HG03571 (cell line): ENCODE results near the gene ANKRD36.
"Not testable (repeated sequence)": the region's sequence is repeated elsewhere in the genome, so short reads cannot be mapped to it uniquely, and the experiment has no call there.

Experiments used
- ATAC-seq: cut with Tn5 transposase; IDR thresholded peaks from one replicate; pipeline ENCODE4 v1.9.1; 2021; ENCODE audit not compliant: unreplicated experiment

ANKRD36 gene

DNA sequence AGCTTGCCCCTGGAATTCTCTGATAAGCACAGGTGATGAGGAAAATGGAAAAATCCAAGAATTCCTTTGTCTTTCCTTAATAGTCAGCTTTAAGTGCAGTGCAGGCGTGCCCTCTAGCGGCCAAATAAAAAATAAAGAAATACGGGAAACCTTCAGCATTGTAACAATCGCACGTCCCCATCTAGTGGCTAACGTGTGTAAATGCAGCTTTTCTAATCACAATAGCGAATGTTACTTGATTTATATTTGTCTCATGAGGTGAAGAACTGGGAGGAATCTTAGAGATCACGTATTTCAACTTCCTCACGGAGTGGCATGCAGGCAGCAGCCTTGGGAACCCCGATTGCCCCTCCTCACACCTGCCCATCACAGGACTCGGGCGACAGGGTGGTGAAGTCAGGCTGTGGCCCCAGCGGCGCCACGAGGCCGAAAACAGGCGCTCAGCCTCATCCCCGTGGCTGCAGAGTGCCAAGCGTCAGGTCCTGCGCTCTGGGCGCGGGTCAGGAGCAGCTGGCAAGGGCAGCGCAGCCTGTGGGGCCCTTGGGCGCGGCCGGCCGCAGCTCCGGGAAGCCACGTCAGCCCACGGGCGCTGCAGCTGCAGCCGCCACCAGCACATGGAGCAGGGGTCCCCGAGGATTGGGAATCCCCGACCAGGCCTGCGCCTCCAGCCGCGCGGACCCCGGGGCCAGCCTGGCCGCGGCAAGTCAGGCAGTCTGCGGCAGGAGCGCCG lies 468 bp upstream of the ANKRD36 start:
- peak; percentile 44 for ATAC-seq

- peak; percentile 5 for ATAC-seq
Measured at GRCh38 chr2:97113882-97114255, 916 bp downstream of the ANKRD36 start.

- not testable (repeated sequence) for ATAC-seq
Measured at GRCh38 chr2:97129090-97129489, 16.1 kb downstream of the ANKRD36 start.

DNA sequence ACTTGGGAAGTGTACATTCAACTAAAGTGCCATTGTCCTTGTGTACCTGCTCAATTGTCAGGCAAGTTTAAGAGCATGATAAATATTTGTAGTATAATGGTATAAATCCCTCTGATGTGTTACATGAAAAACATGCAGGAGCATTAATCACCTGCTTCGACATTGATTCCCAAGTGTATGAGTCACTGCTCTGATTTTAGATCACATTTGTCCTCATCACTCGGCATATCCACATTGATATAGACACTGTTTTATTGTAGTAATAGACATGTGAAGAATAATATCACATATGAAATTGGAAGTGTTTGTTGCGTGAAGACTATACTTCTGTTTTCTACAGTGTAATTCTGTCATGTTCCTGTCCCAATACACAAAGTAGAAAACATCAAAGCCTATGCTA lies 31.1 kb downstream of the ANKRD36 start:
- ATAC-seq: not testable (repeated sequence)

GRCh38 chr2:97166548-97166947 lies 53.6 kb downstream of the ANKRD36 start:
- not testable (repeated sequence) for ATAC-seq

DNA sequence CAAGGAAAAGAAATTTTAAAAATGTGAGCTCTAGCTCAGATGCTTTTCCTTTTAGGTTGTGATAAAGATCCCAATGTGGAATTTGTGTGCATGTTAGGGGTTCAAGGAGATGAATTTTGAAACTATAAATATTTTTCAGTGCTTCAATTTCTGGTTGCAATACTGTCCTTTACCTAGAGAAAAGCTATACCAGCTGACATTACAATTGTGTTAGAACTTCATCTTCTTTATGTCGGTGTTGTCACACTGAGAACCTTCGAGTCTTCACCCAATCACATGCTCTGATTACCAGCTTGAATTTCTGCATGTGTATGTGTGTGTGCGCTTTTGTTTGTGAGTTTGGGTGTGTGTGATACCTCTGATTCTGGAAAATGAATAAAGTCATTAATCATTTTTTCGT lies 55.0 kb downstream of the ANKRD36 start:
- ATAC-seq: not testable (repeated sequence)

DNA sequence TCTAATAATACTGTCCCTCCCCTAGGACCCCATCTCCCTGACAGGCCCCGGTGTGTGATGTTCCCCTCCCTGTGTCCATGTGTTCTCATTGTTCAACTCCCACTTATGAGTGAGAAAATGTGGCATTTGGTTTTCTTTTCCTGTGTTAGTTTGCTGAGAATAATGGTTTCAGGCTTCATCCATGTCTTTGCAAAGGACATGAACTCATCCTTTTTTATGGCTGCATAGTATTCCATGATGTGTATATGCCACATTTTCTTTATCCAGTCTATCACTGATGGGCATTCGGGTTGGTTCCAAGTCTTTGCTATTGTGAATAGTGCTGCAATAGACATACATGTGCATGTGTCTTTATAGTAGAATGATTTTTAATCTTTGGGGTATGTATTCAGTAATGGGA lies 55.6 kb downstream of the ANKRD36 start:
- ATAC-seq: not testable (repeated sequence)

GRCh38 chr2:97180391-97180790 lies 67.4 kb downstream of the ANKRD36 start:
- ATAC-seq: not testable (repeated sequence)

DNA sequence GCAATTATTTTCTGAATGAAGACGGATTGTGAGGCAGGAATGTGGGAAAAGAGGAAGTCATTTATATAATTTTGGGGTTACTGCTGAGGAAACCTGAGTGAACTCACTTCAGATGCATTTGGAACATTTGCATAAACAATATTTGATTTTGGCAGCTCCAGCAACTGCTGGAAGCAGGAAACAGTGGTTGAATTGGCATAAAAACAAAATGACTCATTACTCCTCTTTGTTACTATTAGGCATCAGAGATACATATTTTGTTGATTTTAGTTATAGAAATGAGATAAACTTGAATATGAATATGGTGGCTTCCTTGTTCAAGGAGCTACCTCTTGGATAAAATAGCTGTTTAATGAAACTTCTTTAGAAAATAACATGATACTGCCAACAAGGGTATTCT lies 82.4 kb downstream of the ANKRD36 start:
- ATAC-seq: not testable (repeated sequence)

DNA sequence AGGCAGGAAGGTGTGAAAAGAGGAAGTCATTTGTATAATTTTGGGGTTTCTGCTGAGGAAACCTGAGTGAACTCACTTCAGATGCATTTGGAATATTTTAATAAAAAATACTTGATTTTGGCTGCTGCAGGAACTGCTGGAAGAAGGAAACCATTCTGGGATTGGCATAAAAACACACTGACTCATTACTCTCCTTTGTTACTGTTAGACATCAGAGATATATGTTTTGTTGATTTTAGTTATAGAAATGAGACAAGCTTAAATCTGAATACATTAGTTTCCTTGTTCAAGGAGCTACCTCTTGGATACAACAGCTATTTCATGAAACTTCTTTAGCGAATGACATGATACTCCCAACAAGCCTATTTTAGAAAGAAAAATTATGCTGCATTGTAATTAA lies 84.3 kb downstream of the ANKRD36 start:
- not testable (repeated sequence) for ATAC-seq

DNA sequence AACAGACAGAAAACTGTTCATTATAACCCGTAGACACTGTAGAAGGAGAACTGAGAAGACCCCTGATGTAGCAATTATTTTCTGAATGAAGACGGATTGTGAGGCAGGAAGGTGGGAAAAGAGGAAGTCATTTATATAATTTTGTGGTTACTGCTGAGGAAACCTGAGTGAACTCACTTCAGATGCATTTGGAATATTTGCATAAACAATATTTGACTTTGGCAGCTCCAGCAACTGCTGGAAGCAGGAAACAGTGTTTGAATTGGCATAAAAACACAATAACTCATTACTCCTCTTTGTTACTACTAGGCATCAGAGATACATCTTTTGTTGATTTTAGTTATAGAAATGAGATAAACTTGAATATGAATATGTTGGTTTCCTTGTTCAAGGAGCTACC lies 87.9 kb downstream of the ANKRD36 start:
- not testable (repeated sequence) for ATAC-seq

DNA sequence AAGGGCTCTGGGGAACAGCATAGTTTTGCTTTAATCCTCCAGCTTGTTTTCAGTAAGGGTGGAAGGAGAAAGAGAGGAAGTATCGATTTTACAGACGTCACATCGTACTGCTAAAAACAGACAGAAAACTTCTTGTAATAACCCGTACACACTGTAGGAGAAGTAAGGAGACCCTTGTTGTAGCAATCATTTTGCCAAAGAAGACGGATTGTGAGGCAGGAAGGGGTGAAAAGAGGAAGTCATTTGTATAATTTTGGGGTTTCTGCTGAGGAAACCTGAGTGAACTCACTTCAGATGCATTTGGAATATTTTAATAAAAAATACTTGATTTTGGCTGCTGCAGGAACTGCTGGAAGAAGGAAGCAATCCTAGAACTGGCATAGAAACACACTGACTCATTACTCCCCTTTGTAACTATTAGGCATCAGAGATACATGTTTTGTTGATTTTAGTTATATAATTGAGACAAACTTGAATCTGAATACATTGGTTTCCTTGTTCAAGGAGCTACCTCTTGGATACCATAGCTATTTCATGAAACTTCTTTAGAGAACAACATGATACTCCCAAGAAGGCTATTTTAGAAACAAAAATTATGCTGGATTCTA lies 89.8 kb downstream of the ANKRD36 start:
- not testable (repeated sequence) for ATAC-seq

DNA sequence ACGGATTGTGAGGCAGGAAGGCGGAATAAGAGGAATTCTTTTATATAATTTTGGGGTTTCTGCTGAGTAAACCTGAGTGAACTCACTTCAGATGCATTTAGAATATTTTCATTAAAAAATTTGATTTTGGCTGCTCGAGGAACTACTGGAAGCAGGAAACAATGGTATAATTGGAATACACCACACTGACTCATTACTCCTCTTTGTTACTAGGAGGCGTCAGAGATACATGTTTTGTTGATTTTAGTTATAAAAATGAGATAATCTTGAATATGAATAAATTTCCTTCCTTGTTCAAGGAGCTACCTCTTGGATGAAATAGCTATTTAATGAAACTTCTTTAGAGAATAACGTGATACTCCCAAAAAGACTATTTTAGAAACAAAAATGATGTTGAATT lies 97.4 kb downstream of the ANKRD36 start:
- ATAC-seq: no peak

GRCh38 chr2:97215025-97215424 lies 102.1 kb downstream of the ANKRD36 start:
- ATAC-seq: not testable (repeated sequence)

- ATAC-seq: not testable (repeated sequence)
Measured at GRCh38 chr2:97230848-97231585, 118.1 kb downstream of the ANKRD36 start.

- not testable (repeated sequence) for ATAC-seq
Measured at GRCh38 chr2:97232981-97233380, 120.0 kb downstream of the ANKRD36 start.

- ATAC-seq: not testable (repeated sequence)
Measured at GRCh38 chr2:97233660-97234295, 120.8 kb downstream of the ANKRD36 start.

DNA sequence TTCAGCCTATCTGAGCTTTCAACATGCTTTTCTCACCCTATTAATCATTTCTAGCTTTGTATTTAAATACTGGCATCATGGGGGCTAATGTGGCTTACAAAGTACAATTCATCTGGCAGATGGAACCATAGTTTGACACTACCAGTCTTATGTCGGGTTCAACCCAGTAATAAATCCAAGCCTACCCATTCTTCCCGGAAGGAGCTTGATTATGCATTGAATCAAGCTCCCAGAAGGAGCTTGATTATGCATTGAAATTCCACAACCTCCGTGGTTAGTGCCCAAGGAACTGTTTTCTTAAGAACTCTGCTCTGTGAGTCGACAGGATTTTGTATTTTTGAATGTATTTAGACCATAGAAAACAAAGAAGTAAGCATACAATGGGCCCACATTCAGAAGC lies 148.2 kb downstream of the ANKRD36 start:
- not testable (repeated sequence) for ATAC-seq

GRCh38 chr2:97266449-97266848 lies 153.5 kb downstream of the ANKRD36 start:
- not testable (repeated sequence) for ATAC-seq

GRCh38 chr2:97267411-97268074 lies 154.6 kb downstream of the ANKRD36 start:
- ATAC-seq: no peak

GRCh38 chr2:97268075-97268591 lies 155.2 kb downstream of the ANKRD36 start:
- not testable (repeated sequence) for ATAC-seq
